Measurements from ENCODE around the gene NRN1.

NRN1 gene

GRCh38 chr6:6007366-6008088 is 802 bp upstream of the NRN1 start (continued):
- TF ChIP-seq ZSCAN18 (tag by site-specific recombination; IDR thresholded peaks at IDR 0.05) (peak; percentile 81; the same call in 1 of the 2 replicates), ZNF10 (tag by site-specific recombination; IDR thresholded peaks at IDR 0.05) (no peak), ZNF302 (tag by site-specific recombination; IDR thresholded peaks at IDR 0.05; ENCODE audit: low read depth) (no peak), KLF10 (tag by site-specific recombination; IDR thresholded peaks at IDR 0.05) (peak; percentile 95), ZNF404 (tag by site-specific recombination; IDR thresholded peaks at IDR 0.05) (no peak), PATZ1 (tag by site-specific recombination; IDR thresholded peaks at IDR 0.05) (peak; percentile 91), HOXC10 (CRISPR knock-in tag; IDR thresholded peaks at IDR 0.05) (no peak), ZNF623 (tag by site-specific recombination; IDR thresholded peaks at IDR 0.05) (no peak), SALL2 (tag by site-specific recombination; IDR thresholded peaks at IDR 0.05; ENCODE audit: borderline replicate concordance) (no peak), ZNF776 (tag by site-specific recombination; IDR thresholded peaks at IDR 0.05; ENCODE audit: borderline replicate concordance) (no peak), ZNF785 (tag by site-specific recombination; IDR thresholded peaks at IDR 0.05) (peak; percentile 82; the same call in 1 of the 2 replicates), ZNF121 (tag by site-specific recombination; IDR thresholded peaks at IDR 0.05) (no peak), ZNF391 (tag by site-specific recombination; IDR thresholded peaks at IDR 0.05; ENCODE audit: borderline replicate concordance, low read depth) (peak; percentile 68; the same call in 1 of the 2 replicates), ZNF843 (tag by site-specific recombination; IDR thresholded peaks at IDR 0.05) (peak; percentile 27; the same call in 1 of the 2 replicates), ZBTB20 (tag by site-specific recombination; IDR thresholded peaks at IDR 0.05) (peak; percentile 95), GFI1B (tag by site-specific recombination; IDR thresholded peaks at IDR 0.05) (no peak), TSHZ1 (tag by site-specific recombination; IDR thresholded peaks at IDR 0.05; ENCODE audit: borderline replicate concordance) (peak; percentile 66; the same call in 1 of the 2 replicates), BCL11A (tag by site-specific recombination; IDR thresholded peaks at IDR 0.05; ENCODE audit: low read depth) (no peak), ZNF624 (tag by site-specific recombination; IDR thresholded peaks at IDR 0.05) (no peak), ZNF416 (tag by site-specific recombination; IDR thresholded peaks at IDR 0.05) (no peak), ZNF114 (tag by site-specific recombination; IDR thresholded peaks at IDR 0.05) (no peak), ZNF354C (tag by site-specific recombination; IDR thresholded peaks at IDR 0.05; ENCODE audit: borderline replicate concordance, low read depth) (no peak), ZNF596 (tag by site-specific recombination; IDR thresholded peaks at IDR 0.05) (peak; percentile 70; the same call in 1 of the 2 replicates), ZNF133 (tag by site-specific recombination; IDR thresholded peaks at IDR 0.05) (no peak), ZNF16 (tag by site-specific recombination; IDR thresholded peaks at IDR 0.05; ENCODE audit: low read depth) (no peak), TRIM28 (IDR thresholded peaks at IDR 0.05; ENCODE audit: borderline replicate concordance, low read length) (no peak), ZNF175 (tag by site-specific recombination; IDR thresholded peaks at IDR 0.05) (no peak), MEIS1 (CRISPR knock-in tag; IDR thresholded peaks at IDR 0.05; ENCODE audit: borderline replicate concordance) (no peak), ZNF791 (tag by site-specific recombination; IDR thresholded peaks at IDR 0.05) (no peak), REST (tag by site-specific recombination; IDR thresholded peaks at IDR 0.05) (no peak), MZF1 (tag by site-specific recombination; IDR thresholded peaks at IDR 0.05; ENCODE audit: borderline replicate concordance) (0 out of 2 replicates have a peak, but pooled peaks have one; percentile 36)
